ENCODE results near the gene CRYBG1.

The CRYBG1 gene

GRCh38 chr6:106560996-106561685 is 200.6 kb downstream of the CRYBG1 start:
- peak; percentile 90 for DNase-seq (ENCODE audit: low read depth)
- H3K4me3 ChIP-seq (ENCODE audit: control insufficient read depth, low read depth, low read length) = no peak overlapping the region
- TF ChIP-seq, protein P1, sequence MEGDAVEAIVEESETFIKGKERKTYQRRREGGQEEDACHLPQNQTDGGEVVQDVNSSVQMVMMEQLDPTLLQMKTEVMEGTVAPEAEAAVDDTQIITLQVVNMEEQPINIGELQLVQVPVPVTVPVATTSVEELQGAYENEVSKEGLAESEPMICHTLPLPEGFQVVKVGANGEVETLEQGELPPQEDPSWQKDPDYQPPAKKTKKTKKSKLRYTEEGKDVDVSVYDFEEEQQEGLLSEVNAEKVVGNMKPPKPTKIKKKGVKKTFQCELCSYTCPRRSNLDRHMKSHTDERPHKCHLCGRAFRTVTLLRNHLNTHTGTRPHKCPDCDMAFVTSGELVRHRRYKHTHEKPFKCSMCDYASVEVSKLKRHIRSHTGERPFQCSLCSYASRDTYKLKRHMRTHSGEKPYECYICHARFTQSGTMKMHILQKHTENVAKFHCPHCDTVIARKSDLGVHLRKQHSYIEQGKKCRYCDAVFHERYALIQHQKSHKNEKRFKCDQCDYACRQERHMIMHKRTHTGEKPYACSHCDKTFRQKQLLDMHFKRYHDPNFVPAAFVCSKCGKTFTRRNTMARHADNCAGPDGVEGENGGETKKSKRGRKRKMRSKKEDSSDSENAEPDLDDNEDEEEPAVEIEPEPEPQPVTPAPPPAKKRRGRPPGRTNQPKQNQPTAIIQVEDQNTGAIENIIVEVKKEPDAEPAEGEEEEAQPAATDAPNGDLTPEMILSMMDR (conservative IDR thresholded peaks at IDR 0.05; ENCODE audit: control insufficient read depth, insufficient read depth, low read depth, low read length) = no peak

- H3K4me3 ChIP-seq (ENCODE audit: control insufficient read depth, low read depth, low read length) = no peak overlapping the region
- peak; percentile 45 for DNase-seq (ENCODE audit: low read depth)
- TF ChIP-seq, protein P1 (conservative IDR thresholded peaks at IDR 0.05; ENCODE audit: control insufficient read depth, insufficient read depth, low read depth, low read length) = no peak
Measured at GRCh38 chr6:106561686-106562405, 201.3 kb downstream of the CRYBG1 start.

GRCh38 chr6:106563614-106564013 is 203.1 kb downstream of the CRYBG1 start:
- DNase-seq (ENCODE audit: low read depth) = no peak
- TF ChIP-seq, protein P1 (conservative IDR thresholded peaks at IDR 0.05; ENCODE audit: control insufficient read depth, insufficient read depth, low read depth, low read length) = no peak
- no peak overlapping the region for H3K4me3 ChIP-seq (ENCODE audit: control insufficient read depth, low read depth, low read length)

DNA sequence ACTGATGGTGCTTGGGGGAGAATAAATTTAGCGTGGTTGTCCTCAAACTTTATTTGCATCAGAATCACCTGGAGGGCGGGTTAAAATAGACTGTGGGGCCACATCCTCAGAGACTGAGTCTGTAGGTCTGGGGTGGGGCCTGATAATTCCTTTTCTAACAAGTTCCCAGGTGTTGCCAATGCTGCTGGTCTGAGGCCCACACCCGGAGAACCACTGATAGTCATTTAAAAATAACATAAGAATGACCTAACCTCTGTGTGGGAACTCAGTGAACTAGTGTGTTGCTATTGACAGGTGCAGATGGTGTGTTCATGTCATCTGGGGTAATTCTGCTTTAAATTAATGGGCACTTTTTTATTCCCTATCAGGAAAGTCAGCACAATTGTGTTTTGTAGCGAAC is 204.0 kb downstream of the CRYBG1 start:
- H3K4me3 ChIP-seq (ENCODE audit: control insufficient read depth, low read depth, low read length) = no peak overlapping the region
- DNase-seq (ENCODE audit: low read depth) = no peak
- TF ChIP-seq, protein P1 (conservative IDR thresholded peaks at IDR 0.05; ENCODE audit: control insufficient read depth, insufficient read depth, low read depth, low read length) = no peak

DNA sequence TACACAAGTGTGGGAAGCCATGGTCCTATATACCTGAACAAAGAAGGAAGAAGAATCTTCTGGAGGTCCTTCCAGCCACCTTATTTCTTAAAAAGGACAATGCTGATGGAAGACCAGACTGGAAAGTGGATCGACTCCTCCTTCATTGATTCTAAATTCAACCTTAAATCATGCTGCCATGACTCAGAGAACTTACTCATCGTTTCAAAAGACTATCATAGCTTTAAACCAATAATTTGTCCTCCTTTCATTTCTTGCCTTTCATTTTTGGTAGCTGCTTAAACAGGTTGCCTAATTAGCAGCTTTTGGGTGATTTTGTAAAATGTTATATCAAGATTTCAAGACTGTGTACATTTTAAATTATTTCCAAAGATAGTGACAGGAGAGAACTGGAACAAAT is 208.0 kb downstream of the CRYBG1 start:
- peak; percentile 70 for DNase-seq (ENCODE audit: low read depth)
- H3K4me3 ChIP-seq (ENCODE audit: control insufficient read depth, low read depth, low read length) = no peak overlapping the region
- TF ChIP-seq, protein P1 (conservative IDR thresholded peaks at IDR 0.05; ENCODE audit: control insufficient read depth, insufficient read depth, low read depth, low read length) = no peak

GRCh38 chr6:106569428-106569827 is 208.9 kb downstream of the CRYBG1 start:
- no peak overlapping the region for H3K4me3 ChIP-seq (ENCODE audit: control insufficient read depth, low read depth, low read length)
- peak; percentile 65 for DNase-seq (ENCODE audit: low read depth)
- TF ChIP-seq, protein P1 (conservative IDR thresholded peaks at IDR 0.05; ENCODE audit: control insufficient read depth, insufficient read depth, low read depth, low read length) = no peak

Data from fibroblast of mammary gland (primary cell).